PC-9 (cell line): ENCODE data around the gene CTDNEP1. TPM values are rescaled to one million over a fixed set of nuclear protein-coding genes. Genes with fewer than 3 reads are reported as not detected.
A peak's percentile ranks its signal among the peaks of the same experiment; 100 is the strongest.

Experiments used
- BruUV-seq: library from RNA; stranded (reverse); fragments of 400-500 nt; replicated peaks from 2 replicates; lab custom pipeline; 2021; lab: Mats Ljungman, UMichigan
- CTCF ChIA-PET: fragments of 300-600 bp; sonication (Branson Sonifier 250); formaldehyde crosslinking; loops from one replicate; lab custom pipeline; 2022; ENCODE audit warnings: antibody characterized with exemption; lab: Charles Lee
- POLR2A ChIA-PET: fragments of 300-600 bp; sonication (Branson Sonifier 250); formaldehyde crosslinking; loops from one replicate; lab custom pipeline; 2022; ENCODE audit warnings: antibody characterized with exemption; ENCODE audit not compliant: unreplicated experiment; lab: Charles Lee
- DNase-seq, 2 experiments: peaks; one replicate each; pipeline versions ENCODE4 v3.0.0 to v3.0.0-alpha.2; 2015 to 2022; ENCODE audit warnings: mixed read lengths in 1 of 2
- H2AFZ ChIP-seq: fragments of 200-600 bp; sonication (generic); 2 replicates; pipeline ENCODE4 v1.8.1; 2017; ENCODE audit warnings: antibody characterized with exemption
- H3F3A ChIP-seq: fragments of 200-600 bp; sonication (generic); 2 replicates; pipeline ENCODE4 v1.8.1; 2017; ENCODE audit warnings: antibody characterized with exemption, mild to moderate bottlenecking, low read depth; ENCODE audit not compliant: insufficient read depth
- H3K27ac ChIP-seq: fragments of 200-600 bp; sonication (generic); 2 replicates; pipeline ENCODE4 v1.6.1; 2016; ENCODE audit warnings: mixed run types
- H3K27me3 ChIP-seq: fragments of 200-600 bp; sonication (generic); 2 replicates; pipeline ENCODE4 v1.6.1; 2016; ENCODE audit warnings: low read depth, mixed run types; ENCODE audit not compliant: insufficient read depth
- H3K36me3 ChIP-seq: fragments of 200-600 bp; sonication (generic); 2 replicates; pipeline ENCODE4 v1.6.1; 2016; ENCODE audit warnings: low read depth, mixed run types
- H3K4me1 ChIP-seq: fragments of 200-600 bp; sonication (generic); replicated peaks from 2 replicates; pipeline ENCODE4 v1.6.1; 2016; ENCODE audit warnings: mixed run types; ENCODE audit not compliant: insufficient read depth
- H3K4me2 ChIP-seq: fragments of 200-600 bp; sonication (generic); 2 replicates; pipeline ENCODE4 v1.6.1; 2017; ENCODE audit warnings: mixed run types
- H3K4me3 ChIP-seq: fragments of 200-600 bp; sonication (generic); 2 replicates; pipeline ENCODE4 v1.6.1; 2016; ENCODE audit warnings: mixed run types
- H3K79me2 ChIP-seq: fragments of 200-600 bp; sonication (generic); 2 replicates; pipeline ENCODE4 v1.6.1; 2017; ENCODE audit warnings: low read depth, mixed run types
- H3K9me2 ChIP-seq: fragments of 200-600 bp; sonication (generic); 2 replicates; pipeline ENCODE4 v1.8.1; 2017; ENCODE audit warnings: mild to moderate bottlenecking; ENCODE audit not compliant: insufficient read depth
- H3K9me3 ChIP-seq: fragments of 200-600 bp; sonication (generic); 2 replicates; pipeline ENCODE4 v1.8.1; 2016; ENCODE audit warnings: low read depth; ENCODE audit not compliant: insufficient read depth
- H4K20me1 ChIP-seq: fragments of 200-600 bp; sonication (generic); 2 replicates; pipeline ENCODE4 v1.8.1; 2017; ENCODE audit not compliant: insufficient read depth
- EZH2 ChIP-seq: fragments of 200-600 bp; sonication (generic); IDR thresholded peaks from 2 replicates; pipeline ENCODE4 v1.8.0; 2017; ENCODE audit warnings: antibody characterized with exemption, low read depth
- intact Hi-C: fragments of 100-400 bp; cut with micrococcal nuclease; formaldehyde crosslinking; loops from one replicate; pipeline ENCODE4 v1.10.0; 2022; ENCODE audit not compliant: unreplicated experiment
- total RNA-seq: library from RNA; stranded (reverse); gene quantifications from 2 replicates; pipeline ENCODE4 v1.2.3, GENCODE V29; 2021
- TF ChIP-seq, protein P1 (sequence below): fragments of 200-600 bp; sonication (generic); conservative IDR thresholded peaks from 2 replicates; pipeline ENCODE4 v1.6.1; 2017; ENCODE audit warnings: mixed run types, antibody characterized with exemption, mild to moderate bottlenecking, moderate library complexity

Gene CTDNEP1
- total RNA-seq, 1 experiment from 2014 or later, result 203 TPM

DNA sequence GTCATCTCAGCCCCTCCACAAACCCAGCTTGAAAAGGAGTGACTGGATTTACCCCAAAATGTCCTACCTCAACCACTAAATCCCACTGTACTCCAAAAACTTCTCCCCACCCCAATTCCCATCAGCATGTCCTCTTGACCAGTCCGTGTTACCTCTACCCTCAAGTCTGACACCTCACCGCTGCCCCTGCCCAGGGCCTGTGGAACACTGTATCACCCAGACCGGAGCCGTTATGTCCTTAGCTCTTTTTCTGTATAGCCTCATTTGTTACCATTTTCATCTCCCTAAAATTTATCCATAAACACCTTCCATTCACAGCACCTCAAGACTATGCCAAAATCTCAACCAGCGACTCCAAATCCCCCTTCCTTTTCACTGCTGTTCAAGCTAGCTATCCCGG, 14.7 kb downstream of the CTDNEP1 start:
- Histone ChIP-seq H3K79me2 (peaks cover 81% of the 10 kb centered on the region), H2AFZ (no peak overlapping the region), H3K27me3 (no peaks in the 10 kb centered on the region), H3K27ac (peak overlapping the region; percentile 80), H3F3A (peaks cover 53% of the 10 kb centered on the region), H3K36me3 (peaks cover 32% of the 10 kb centered on the region), H3K4me2 (peak overlapping the region; percentile 70), H3K4me3 (no peak overlapping the region; the same call in 1 of the 2 replicates), H4K20me1 (peaks cover 20% of the 10 kb centered on the region), H3K9me3 (no peaks in the 10 kb centered on the region), H3K9me2 (no peaks in the 10 kb centered on the region), H3K4me1 (peaks cover 48% of the 10 kb centered on the region)
- no TSS peak for BruUV-seq
- intact Hi-C loops, result no loop called here
- TF ChIP-seq, protein P1, sequence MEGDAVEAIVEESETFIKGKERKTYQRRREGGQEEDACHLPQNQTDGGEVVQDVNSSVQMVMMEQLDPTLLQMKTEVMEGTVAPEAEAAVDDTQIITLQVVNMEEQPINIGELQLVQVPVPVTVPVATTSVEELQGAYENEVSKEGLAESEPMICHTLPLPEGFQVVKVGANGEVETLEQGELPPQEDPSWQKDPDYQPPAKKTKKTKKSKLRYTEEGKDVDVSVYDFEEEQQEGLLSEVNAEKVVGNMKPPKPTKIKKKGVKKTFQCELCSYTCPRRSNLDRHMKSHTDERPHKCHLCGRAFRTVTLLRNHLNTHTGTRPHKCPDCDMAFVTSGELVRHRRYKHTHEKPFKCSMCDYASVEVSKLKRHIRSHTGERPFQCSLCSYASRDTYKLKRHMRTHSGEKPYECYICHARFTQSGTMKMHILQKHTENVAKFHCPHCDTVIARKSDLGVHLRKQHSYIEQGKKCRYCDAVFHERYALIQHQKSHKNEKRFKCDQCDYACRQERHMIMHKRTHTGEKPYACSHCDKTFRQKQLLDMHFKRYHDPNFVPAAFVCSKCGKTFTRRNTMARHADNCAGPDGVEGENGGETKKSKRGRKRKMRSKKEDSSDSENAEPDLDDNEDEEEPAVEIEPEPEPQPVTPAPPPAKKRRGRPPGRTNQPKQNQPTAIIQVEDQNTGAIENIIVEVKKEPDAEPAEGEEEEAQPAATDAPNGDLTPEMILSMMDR, result no peak
- TF ChIP-seq EZH2, result no peak
- ChIA-PET POLR2A (no interaction called here), CTCF (no interaction called here)
- DNase-seq, result no peak

DNA sequence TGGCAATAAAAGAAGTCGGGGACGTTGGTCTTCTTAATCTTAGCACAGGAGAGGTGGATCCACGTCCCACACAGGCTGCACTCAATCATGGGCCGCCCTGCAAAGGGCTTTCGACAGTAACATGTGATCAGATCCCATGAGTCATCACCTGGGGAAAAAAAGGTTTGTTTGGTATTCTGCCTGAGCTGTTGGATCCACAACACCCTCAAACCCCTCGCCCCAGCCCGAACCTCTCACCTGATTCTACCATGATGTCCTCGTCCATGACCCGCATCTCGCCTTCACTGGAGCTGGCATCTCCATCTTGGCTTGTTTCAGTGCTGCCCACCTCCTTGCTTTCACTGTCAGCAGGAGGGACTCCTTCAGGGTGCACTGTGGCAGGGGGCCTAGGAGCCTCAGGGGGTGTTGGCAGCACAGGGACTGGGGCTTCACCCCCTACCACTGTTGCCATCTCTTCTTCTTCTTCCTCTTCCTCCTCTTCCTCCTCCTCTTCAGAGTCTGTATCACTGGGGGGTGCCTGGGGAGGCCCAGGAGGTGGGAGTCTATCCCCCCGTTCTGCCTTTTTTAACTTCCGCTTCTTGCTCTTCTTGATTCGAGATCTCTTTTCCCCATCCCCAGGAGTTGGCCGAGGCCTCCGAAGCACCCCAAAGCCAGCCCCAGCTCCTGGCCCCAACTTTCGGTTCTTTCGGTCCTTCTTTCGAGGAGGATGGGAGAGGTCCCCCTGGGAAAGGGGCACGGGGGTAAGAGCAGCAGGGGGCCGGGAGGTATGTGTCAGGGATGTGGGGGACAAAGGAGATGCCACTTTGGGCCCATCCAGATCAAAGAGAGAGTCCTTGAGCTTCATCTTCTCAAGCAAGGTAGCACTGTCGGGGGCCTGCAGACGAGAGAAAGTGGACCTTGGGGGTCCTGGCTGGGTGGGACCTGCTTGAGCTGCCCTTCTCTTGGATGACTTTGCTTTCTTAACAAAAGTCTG, 15.6 kb downstream of the CTDNEP1 start:
- H3K27ac ChIP-seq, result 0 out of 2 replicates have a peak overlapping the region, but pooled peaks have one; percentile 57

More for the DNA sequence above, 15.6 kb downstream of the CTDNEP1 start:
- no peak overlapping the region for H2AFZ ChIP-seq
- no TSS peak for BruUV-seq
- peaks cover 45% of the 10 kb centered on the region for H3F3A ChIP-seq
- peaks cover 83% of the 10 kb centered on the region for H3K79me2 ChIP-seq
- POLR2A ChIA-PET, result no interaction called here
- TF ChIP-seq, protein P1, result no peak
- TF ChIP-seq EZH2, result no peak
- H4K20me1 ChIP-seq, result peaks cover 29% of the 10 kb centered on the region
- H3K4me3 ChIP-seq, result no peak overlapping the region
- peaks cover 51% of the 10 kb centered on the region for H3K4me1 ChIP-seq
- CTCF ChIA-PET, result no interaction called here
- intact Hi-C loops, result no loop called here
- no peak for DNase-seq
- no peaks in the 10 kb centered on the region for H3K9me2 ChIP-seq
- no peaks in the 10 kb centered on the region for H3K9me3 ChIP-seq
- peaks cover 32% of the 10 kb centered on the region for H3K36me3 ChIP-seq
- H3K27me3 ChIP-seq, result no peaks in the 10 kb centered on the region
- H3K4me2 ChIP-seq, result peak overlapping the region; percentile 97; the same call in 1 of the 2 replicates
